NCI-H748 (cell line): ENCODE measurements around the gene CHD9.
"Not testable (repeated sequence)": the region's sequence is repeated elsewhere in the genome, so short reads cannot be mapped to it uniquely, and the experiment has no call there.

Experiments used
- DNase-seq: peaks from one replicate; lab custom pipeline; 2025; ENCODE audit not compliant: unreplicated experiment; lab: John Stamatoyannopoulos, UW

Gene CHD9

GRCh38 chr16:53074296-53074695, 19.5 kb downstream of the CHD9 start:
- not testable (repeated sequence) for DNase-seq

GRCh38 chr16:53075461-53075860, 20.7 kb downstream of the CHD9 start:
- DNase-seq, result not testable (repeated sequence)

GRCh38 chr16:53078247-53078646, 23.5 kb downstream of the CHD9 start:
- no peak for DNase-seq

GRCh38 chr16:53078765-53079485, 24.1 kb downstream of the CHD9 start:
- no peak for DNase-seq

GRCh38 chr16:53080345-53081031, 25.7 kb downstream of the CHD9 start:
- no peak for DNase-seq

- no peak for DNase-seq
These were observed 26.2 kb downstream of the CHD9 start for GRCh38 chr16:53081032-53081424.

GRCh38 chr16:53081686-53082407, 27.1 kb downstream of the CHD9 start:
- DNase-seq, result no peak

GRCh38 chr16:53082509-53082908, 27.7 kb downstream of the CHD9 start:
- no peak for DNase-seq

GRCh38 chr16:53083119-53083518, 28.3 kb downstream of the CHD9 start:
- DNase-seq, result no peak

GRCh38 chr16:53084141-53084541, 29.4 kb downstream of the CHD9 start:
- no peak for DNase-seq

GRCh38 chr16:53084746-53085334, 30.0 kb downstream of the CHD9 start:
- DNase-seq, result no peak

- no peak for DNase-seq
These were observed 30.6 kb downstream of the CHD9 start for GRCh38 chr16:53085369-53085843.

- DNase-seq, result no peak
These were observed 31.2 kb downstream of the CHD9 start for GRCh38 chr16:53085931-53086421.

- DNase-seq, result no peak
These were observed 32.3 kb downstream of the CHD9 start for GRCh38 chr16:53087101-53087500.

- peak; percentile 39 for DNase-seq
These were observed 34.9 kb downstream of the CHD9 start for GRCh38 chr16:53089434-53090285.

- DNase-seq, result no peak
These were observed 35.4 kb downstream of the CHD9 start for GRCh38 chr16:53090286-53090590.

- no peak for DNase-seq
These were observed 36.0 kb downstream of the CHD9 start for GRCh38 chr16:53090591-53091411.

- no peak for DNase-seq
These were observed 36.8 kb downstream of the CHD9 start for GRCh38 chr16:53091466-53092211.

GRCh38 chr16:53092284-53092683, 37.5 kb downstream of the CHD9 start:
- DNase-seq, result no peak
